IPS-11a (cell line): ENCODE data around the gene TNRC6B.
"Not testable (repeated sequence)": the region's sequence is repeated elsewhere in the genome, so short reads cannot be mapped to it uniquely, and the experiment has no call there.

ENCODE experiments used
- H3K4me3 ChIP-seq: one replicate; pipeline ENCODE4 v1.5.1; 2013; ENCODE audit warnings: low read depth, low read length, control low read depth

Gene TNRC6B

DNA sequence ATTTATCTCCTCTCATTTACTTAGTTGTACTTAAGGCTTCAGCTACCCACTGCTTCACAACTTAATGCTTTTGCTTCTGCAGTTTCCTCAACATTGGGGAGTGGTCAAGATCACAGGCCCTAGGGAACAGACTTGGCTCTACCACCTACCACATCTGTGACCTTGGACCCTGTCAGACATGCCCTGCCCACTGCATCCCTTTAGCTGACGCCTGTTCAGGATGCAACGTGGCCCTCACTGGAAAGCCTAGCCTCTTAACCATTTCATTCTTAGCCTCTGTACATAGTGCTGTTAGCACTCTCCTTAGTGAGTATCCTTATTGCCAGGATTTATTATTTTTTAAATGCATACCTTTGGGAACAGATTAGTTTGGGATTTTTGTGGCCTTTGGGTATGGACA lies 34.4 kb downstream of the TNRC6B start:
- no peak overlapping the region for H3K4me3 ChIP-seq

GRCh38 chr22:40213478-40213877 lies 35.8 kb downstream of the TNRC6B start:
- H3K4me3 ChIP-seq: no peak overlapping the region

DNA sequence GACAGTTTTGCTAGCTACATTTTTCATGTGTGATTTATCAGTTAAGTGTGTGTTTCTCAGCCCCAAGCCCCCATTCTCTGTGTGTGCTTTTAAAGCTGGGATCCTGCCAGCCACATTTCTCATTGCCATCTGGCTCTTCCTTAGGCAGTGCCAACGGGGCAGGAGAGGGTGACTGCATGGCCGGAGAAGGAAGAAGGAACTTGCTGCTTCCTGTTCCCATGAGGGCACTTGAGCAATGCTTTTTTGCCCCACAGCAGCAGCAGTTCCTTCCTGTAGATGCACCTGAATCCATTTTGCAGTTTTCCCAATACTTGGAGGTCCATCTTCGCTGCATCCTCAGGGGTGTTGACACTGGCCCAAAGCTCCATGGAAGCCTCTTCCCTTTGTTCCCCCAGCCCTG lies 37.5 kb downstream of the TNRC6B start:
- no peak overlapping the region for H3K4me3 ChIP-seq

DNA sequence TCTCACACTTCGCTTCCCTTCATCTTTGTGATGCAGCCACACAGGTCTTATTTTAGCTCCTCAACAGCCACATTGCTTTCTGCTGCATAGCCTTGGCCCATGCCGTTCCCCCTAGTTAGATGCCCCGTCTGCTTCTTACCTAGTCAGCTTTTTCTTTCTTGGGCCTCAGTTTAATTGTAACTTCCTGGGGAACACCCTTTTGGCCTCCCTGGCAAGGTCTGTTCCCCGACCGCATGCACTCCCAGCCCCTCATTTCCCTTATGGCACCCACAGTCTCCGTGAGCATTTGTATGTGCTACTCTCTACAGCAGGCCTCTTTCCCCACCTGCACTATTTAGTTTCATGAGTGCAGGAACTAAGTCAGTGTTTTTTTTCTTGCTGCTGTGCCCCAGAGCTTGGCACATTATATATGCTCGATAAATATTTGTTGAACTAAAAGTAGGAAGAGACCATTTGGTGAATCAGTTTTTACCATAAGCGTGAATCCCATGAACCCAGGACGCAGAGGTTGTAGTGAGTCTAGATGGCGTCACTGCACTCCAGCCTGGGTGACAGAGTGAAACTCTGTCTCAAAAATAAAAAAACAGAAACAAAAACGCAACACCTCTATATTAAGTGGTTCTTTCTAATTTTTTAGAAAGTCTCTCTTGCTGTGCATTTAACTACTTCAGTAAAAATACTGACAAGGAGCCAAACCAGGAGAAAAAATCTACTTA lies 38.5 kb downstream of the TNRC6B start:
- H3K4me3 ChIP-seq: no peak overlapping the region

GRCh38 chr22:40218152-40218551 lies 40.4 kb downstream of the TNRC6B start:
- no peak overlapping the region for H3K4me3 ChIP-seq

DNA sequence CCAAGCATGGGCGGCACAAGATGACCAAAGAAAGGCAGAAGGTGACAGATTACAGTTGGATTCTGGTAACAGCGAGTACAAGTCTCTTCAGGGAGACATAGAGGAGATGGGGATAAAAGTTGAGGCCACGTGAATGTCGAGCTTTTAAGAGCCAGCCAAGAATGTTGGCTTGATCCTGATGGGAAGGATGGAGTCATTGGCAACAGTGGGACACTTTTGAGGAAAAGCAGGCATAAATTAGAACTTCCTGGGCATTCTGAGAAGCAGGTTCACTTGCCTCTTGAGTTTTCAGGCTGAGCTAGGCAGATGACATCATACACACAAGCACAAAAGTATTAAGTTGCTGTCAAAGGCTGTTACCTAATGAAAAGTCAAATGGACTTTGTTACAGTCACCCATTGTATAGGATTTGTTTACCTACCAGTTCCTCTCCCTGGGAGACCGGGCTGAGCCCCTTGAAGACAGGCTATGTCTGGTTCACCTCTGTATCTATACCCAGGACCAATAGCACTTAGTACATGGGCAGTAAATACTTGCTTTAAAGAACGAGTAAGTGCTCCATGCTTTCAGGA lies 41.1 kb downstream of the TNRC6B start:
- H3K4me3 ChIP-seq: no peak overlapping the region

DNA sequence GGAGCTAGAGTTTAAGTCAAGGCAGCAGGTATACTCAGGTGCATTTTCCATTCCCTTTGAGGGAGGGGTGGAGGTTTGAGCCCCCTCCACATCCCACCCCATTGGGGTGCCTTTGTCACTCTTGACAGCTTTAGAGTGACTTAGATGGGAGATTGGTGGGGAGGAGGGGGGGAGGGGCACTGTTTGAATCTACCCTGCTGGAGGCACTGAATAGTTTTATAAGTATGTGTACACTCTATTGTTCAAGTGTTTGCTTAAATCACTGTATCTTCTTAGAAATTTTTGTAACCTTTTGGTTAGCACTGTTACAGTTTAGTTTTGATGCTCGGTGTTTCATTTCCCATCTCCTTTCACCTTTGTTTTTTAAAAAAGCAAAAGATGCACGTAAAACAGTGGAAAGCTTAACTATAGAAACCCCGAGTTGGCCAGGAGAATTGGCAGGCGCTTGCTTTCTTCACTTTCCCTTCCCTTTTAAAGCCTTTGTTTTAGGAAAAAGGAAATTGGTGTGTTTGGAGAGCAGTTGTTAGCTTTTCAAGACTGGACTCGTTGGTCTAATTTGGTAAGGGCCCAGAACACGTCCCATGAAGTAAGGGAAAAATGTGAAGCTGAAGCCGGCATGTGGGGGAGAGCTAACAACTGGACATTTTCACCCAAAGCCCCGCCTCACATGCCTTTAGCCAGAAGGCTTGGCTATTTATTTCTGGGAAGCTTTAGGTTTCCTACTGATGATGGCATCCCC lies 42.8 kb downstream of the TNRC6B start:
- no peak overlapping the region for H3K4me3 ChIP-seq

- no peak overlapping the region for H3K4me3 ChIP-seq
Measured at GRCh38 chr22:40221055-40221414, 43.3 kb downstream of the TNRC6B start.

- H3K4me3 ChIP-seq: not testable (repeated sequence)
Measured at GRCh38 chr22:40222979-40223378, 45.3 kb downstream of the TNRC6B start.

DNA sequence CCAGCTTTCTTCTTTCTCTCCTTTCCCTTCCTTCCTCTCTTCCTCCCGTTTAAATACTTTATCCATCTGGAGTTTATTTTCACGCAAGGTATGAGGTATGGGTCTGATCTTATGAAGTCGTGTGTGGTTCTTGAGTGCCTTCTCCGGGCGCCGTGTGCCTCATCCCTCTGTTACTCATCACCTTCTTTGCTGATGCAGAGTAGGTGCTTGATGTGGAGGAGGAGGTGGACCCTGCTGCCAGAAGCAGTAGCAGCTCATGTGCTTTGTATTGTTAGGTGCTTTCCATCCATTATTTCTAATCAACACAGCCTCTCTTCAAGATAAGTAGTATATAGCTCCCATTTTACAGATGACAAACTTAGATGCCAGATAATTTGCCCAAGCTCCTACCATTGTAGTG lies 47.0 kb downstream of the TNRC6B start:
- no peak overlapping the region for H3K4me3 ChIP-seq

DNA sequence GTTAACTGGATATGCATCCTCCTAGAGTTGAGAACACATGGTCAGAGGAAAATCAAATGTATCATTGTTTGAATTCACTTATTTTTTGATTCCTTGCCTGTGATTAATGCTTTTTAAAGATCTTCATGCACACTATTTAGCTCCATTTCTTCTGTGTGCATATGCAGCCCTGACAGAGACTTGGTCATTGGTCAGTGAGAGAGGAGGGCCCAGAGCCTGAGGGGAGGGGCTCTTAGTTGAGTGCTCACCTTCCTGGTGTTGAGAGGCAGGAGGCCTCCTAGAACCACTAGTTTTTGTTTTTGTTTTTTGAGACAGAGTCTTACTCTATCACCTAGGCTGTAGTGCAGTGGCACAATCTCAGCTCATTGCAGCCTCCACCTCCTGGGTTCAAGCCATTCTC lies 48.9 kb downstream of the TNRC6B start:
- no peak overlapping the region for H3K4me3 ChIP-seq

GRCh38 chr22:40231618-40232313 lies 54.0 kb downstream of the TNRC6B start:
- no peak overlapping the region for H3K4me3 ChIP-seq

DNA sequence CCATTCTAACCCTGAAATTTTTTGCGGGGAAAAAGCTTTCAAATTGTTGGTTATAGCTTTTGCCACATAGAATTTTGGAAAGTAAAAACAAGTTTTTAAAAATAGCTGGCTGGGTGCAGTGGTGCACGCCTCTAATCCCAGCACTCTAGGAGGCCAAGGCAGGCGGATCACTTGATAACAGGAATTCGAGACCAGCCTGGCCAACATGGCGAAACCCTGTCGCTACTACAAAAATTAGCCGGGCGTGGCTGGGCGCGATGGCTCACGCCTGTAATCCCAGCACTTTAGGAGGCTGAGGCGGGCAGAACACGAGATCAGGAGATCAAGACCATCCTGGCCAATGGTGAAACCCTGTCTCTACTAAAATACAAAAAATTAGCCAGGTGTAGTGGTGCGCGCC lies 54.9 kb downstream of the TNRC6B start:
- no peak overlapping the region for H3K4me3 ChIP-seq

DNA sequence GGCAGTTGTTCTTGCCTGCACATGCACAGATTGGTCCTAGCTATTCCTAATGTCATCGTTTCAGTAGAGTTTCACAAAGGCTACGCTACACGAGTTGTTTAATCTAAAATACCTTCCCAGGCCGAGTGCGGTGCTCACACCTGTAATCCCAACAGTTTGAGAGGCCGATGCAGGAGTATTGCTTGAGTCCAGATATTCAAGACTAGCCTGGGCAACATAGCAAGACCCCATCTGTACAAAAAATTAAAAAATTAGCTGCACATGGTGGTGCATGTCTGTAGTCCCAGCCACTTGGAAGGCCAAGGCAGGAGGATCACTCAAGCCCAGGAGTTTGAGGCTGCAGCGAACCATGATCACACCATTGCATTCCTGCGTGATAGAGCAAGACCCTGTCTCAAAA lies 56.2 kb downstream of the TNRC6B start:
- no peak overlapping the region for H3K4me3 ChIP-seq

GRCh38 chr22:40234658-40235057 lies 56.9 kb downstream of the TNRC6B start:
- H3K4me3 ChIP-seq: no peak overlapping the region

- no peak overlapping the region for H3K4me3 ChIP-seq
Measured at GRCh38 chr22:40235308-40235707, 57.6 kb downstream of the TNRC6B start.

- no peak overlapping the region for H3K4me3 ChIP-seq
Measured at GRCh38 chr22:40236131-40236665, 58.5 kb downstream of the TNRC6B start.

DNA sequence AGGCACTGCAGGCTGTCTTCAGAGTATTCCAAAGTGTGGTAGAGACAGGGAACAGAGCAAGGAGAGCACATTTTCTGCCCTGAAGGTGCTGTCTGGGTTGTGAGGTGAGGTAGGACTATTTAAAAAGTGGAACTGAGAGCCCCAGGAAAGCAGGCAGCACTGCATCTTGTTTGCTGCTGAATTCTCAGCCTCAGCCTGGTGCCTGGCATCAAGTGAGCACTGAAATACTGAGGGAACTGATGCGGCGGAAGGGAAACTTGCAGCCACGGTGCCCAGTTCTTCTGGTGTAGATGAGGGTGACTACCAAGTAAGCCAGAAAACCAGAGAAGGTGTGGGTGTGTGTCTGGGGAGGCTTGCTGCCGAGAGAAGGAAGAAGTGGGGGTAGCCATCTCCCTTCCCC lies 59.5 kb downstream of the TNRC6B start:
- no peak overlapping the region for H3K4me3 ChIP-seq

GRCh38 chr22:40237788-40238424 lies 60.2 kb downstream of the TNRC6B start:
- H3K4me3 ChIP-seq: no peak overlapping the region

GRCh38 chr22:40238425-40239344 lies 61.0 kb downstream of the TNRC6B start:
- no peak overlapping the region for H3K4me3 ChIP-seq
